HCT116 (cell line): ENCODE results near the gene SPON2. TPM values are rescaled to one million over a fixed set of nuclear protein-coding genes. Genes with fewer than 3 reads are reported as not detected.

ENCODE experiments used
- ATAC-seq: fragments of 200-7000 bp; cut with Tn5 transposase; 2 replicates; pipeline ENCODE4 v1.9.1; 2020; ENCODE audit warnings: mild to moderate bottlenecking, moderate library complexity
- BruUV-seq: library from RNA; stranded (reverse); fragments of 400-500 nt; replicated peaks from 2 replicates; lab custom pipeline; 2021; lab: Mats Ljungman, UMichigan
- CTCF ChIA-PET: fragments of 300-600 bp; sonication (Branson Sonifier 250); formaldehyde crosslinking; loops from one replicate; lab custom pipeline; 2021; ENCODE audit warnings: antibody characterized with exemption; lab: Charles Lee
- POLR2A ChIA-PET: fragments of 300-600, 350-600 bp; sonication (Branson Sonifier 250); formaldehyde crosslinking; loops from one replicate; lab custom pipeline; 2021; ENCODE audit warnings: antibody characterized with exemption; lab: Charles Lee
- RAD21 ChIA-PET, 2 experiments: fragments of 300-600 bp; sonication (Branson Sonifier 250); formaldehyde crosslinking; loops; one replicate each; lab custom pipeline; 2023; ENCODE audit warnings: low total read pairs in 2 of 2; ENCODE audit not compliant: uncharacterized antibody in 2 of 2, unreplicated experiment in 2 of 2, low non-redundant PET in 1 of 2; lab: Charles Lee
- DNase-seq: peaks from one replicate; pipeline ENCODE4 v3.0.0-alpha.2; 2010; ENCODE audit warnings: low read depth, low spot score
- H2AFZ ChIP-seq: fragments of 200-600 bp; shearing (Covaris generic), sonication (generic); 2 replicates; pipeline ENCODE4 v1.6.1; 2017; ENCODE audit warnings: low read depth, mixed run types, mixed read lengths, antibody characterized with exemption, low read length; ENCODE audit not compliant: poor library complexity, severe bottlenecking
- H3K27ac ChIP-seq: 2 replicates; pipeline ENCODE4 v1.5.1; 2012; ENCODE audit warnings: low read depth, low read length
- H3K27me3 ChIP-seq: fragments of 200-600 bp; sonication (generic); 2 replicates; pipeline ENCODE4 v1.6.1; 2016; ENCODE audit warnings: mixed run types, low read length, mixed read lengths; ENCODE audit not compliant: insufficient read depth
- H3K36me3 ChIP-seq, 2 experiments: fragments of 200-500 bp in 1 of 2; fragments of 200-600 bp in 1 of 2; sonication (Bioruptor generic) in 1 of 2; sonication (generic) in 1 of 2; 2 replicates each; pipeline versions ENCODE4 v1.5.1 to v1.6.1; 2014 to 2016; ENCODE audit warnings: low read length in 2 of 2, inconsistent platforms in 1 of 2, mixed read lengths in 1 of 2, mixed run types in 1 of 2; ENCODE audit not compliant: insufficient read depth in 2 of 2, control insufficient read depth in 1 of 2
- H3K4me1 ChIP-seq, 2 experiments: fragments of 200-600 bp in 1 of 2; sonication (generic) in 1 of 2; 2 replicates each; pipeline versions ENCODE4 v1.5.1 to v1.6.1; 2012 to 2017; ENCODE audit warnings: low read length in 2 of 2, inconsistent platforms in 1 of 2, mild to moderate bottlenecking in 1 of 2, mixed read lengths in 1 of 2, mixed run types in 1 of 2, moderate library complexity in 1 of 2; ENCODE audit not compliant: insufficient read depth in 2 of 2, control insufficient read depth in 1 of 2
- H3K4me2 ChIP-seq: fragments of 200-600 bp; sonication (generic); 2 replicates; pipeline ENCODE4 v1.6.1; 2017; ENCODE audit warnings: mixed run types, low read length, mixed read lengths
- H3K4me3 ChIP-seq, 2 experiments: fragments of 200-600 bp in 1 of 2; sonication (generic) in 1 of 2; replicated peaks in 1 of 2; 2 replicates each; pipeline ENCODE4 v1.5.1; 2011 to 2016; ENCODE audit warnings: low read length in 2 of 2, control low read depth in 1 of 2, low read depth in 1 of 2, mild to moderate bottlenecking in 1 of 2, mixed read lengths in 1 of 2, mixed run types in 1 of 2
- H3K79me2 ChIP-seq: fragments of 200-600 bp; sonication (generic); 2 replicates; pipeline ENCODE4 v1.6.1; 2017; ENCODE audit warnings: mild to moderate bottlenecking, mixed run types, low read length, moderate library complexity, mixed read lengths; ENCODE audit not compliant: insufficient read depth
- H3K9ac ChIP-seq: fragments of 200-600 bp; sonication (generic); 2 replicates; pipeline ENCODE4 v1.6.1; 2016; ENCODE audit warnings: low read length, mixed read lengths
- H3K9me2 ChIP-seq: fragments of 200-600 bp; sonication (generic), shearing (Covaris generic); 2 replicates; pipeline ENCODE4 v1.6.1; 2017; ENCODE audit warnings: mixed run types, mild to moderate bottlenecking, moderate library complexity; ENCODE audit not compliant: insufficient read depth
- H3K9me3 ChIP-seq, 2 experiments: fragments of 200-500 bp in 1 of 2; fragments of 200-600 bp in 1 of 2; sonication (Bioruptor generic) in 1 of 2; sonication (generic) in 1 of 2; 2 replicates each; pipeline ENCODE4 v1.6.1; 2014 to 2017; ENCODE audit warnings: low read length in 2 of 2, mixed read lengths in 2 of 2, inconsistent platforms in 1 of 2, low read depth in 1 of 2, mild to moderate bottlenecking in 1 of 2, mixed run types in 1 of 2, moderate library complexity in 1 of 2; ENCODE audit not compliant: control insufficient read depth in 1 of 2, insufficient read depth in 1 of 2
- H4K20me1 ChIP-seq: fragments of 200-600 bp; sonication (generic), shearing (Covaris generic); 2 replicates; pipeline ENCODE4 v1.6.1; 2017; ENCODE audit warnings: mixed run types, mild to moderate bottlenecking, moderate library complexity; ENCODE audit not compliant: insufficient read depth
- CBX3 ChIP-seq: IDR thresholded peaks from 2 replicates; pipeline ENCODE4 v1.6.1; 2012; ENCODE audit warnings: low read depth
- EGR1 ChIP-seq: IDR thresholded peaks from 2 replicates; pipeline ENCODE4 v1.6.1; 2012; ENCODE audit warnings: low read depth
- EZH2phosphoT487 ChIP-seq: fragments of 200-600 bp; IDR thresholded peaks from 2 replicates; pipeline ENCODE4 v1.6.1; 2018; ENCODE audit warnings: antibody characterized with exemption, borderline replicate concordance
- JUND ChIP-seq: IDR thresholded peaks from 2 replicates; pipeline ENCODE4 v1.6.1; 2012
- POLR2AphosphoS5 ChIP-seq: IDR thresholded peaks from 2 replicates; pipeline ENCODE4 v1.6.1; 2011; ENCODE audit warnings: mild to moderate bottlenecking, low read depth, low read length, moderate library complexity
- RAD21 ChIP-seq: IDR thresholded peaks from 2 replicates; pipeline ENCODE4 v1.6.1; 2012; ENCODE audit warnings: low read depth, mild to moderate bottlenecking
- SP1 ChIP-seq: IDR thresholded peaks from 2 replicates; pipeline ENCODE4 v1.6.1; 2012; ENCODE audit warnings: low read depth
- TCF7L2 ChIP-seq: IDR thresholded peaks from 2 replicates; pipeline ENCODE4 v1.7.0; 2011; ENCODE audit warnings: borderline replicate concordance, inconsistent platforms; ENCODE audit not compliant: insufficient read depth, insufficient read length; ENCODE audit errors: extremely low read depth
- YY1 ChIP-seq: IDR thresholded peaks from 2 replicates; pipeline ENCODE4 v1.6.1; 2011; ENCODE audit warnings: low read length, low read depth, moderate library complexity, mild to moderate bottlenecking; ENCODE audit not compliant: insufficient replicate concordance; ENCODE audit errors: extremely low read depth
- ZBTB33 ChIP-seq: IDR thresholded peaks from 2 replicates; pipeline ENCODE4 v1.6.1; 2011; ENCODE audit warnings: mild to moderate bottlenecking, low read length, moderate library complexity; ENCODE audit not compliant: insufficient replicate concordance; ENCODE audit errors: extremely low read depth
- ZNF274 ChIP-seq: fragments of 200-500 bp; sonication (Bioruptor generic); IDR thresholded peaks from 2 replicates; pipeline ENCODE4 v1.6.1; 2014; ENCODE audit warnings: mild to moderate bottlenecking, low read depth, low read length, inconsistent platforms
- intact Hi-C: fragments of 100-400 bp; cut with micrococcal nuclease; formaldehyde crosslinking; loops from 2 replicates; pipeline ENCODE4 v1.10.0; 2022
- total RNA-seq: library from RNA; stranded (reverse); gene quantifications from one replicate; pipeline ENCODE4 v1.2.1, GENCODE V29; 2021; ENCODE audit not compliant: unreplicated experiment
- TF ChIP-seq, protein P1 (sequence below): IDR thresholded peaks from 2 replicates; pipeline ENCODE4 v1.6.1; 2012

The SPON2 gene
- total RNA-seq, 1 experiment from 2014 or later, result 1.5 TPM

- H3K27ac ChIP-seq, result no peak overlapping the region
- no peaks in the 10 kb centered on the region for H3K4me1 ChIP-seq
- H2AFZ ChIP-seq, result no peak overlapping the region
- POLR2A ChIA-PET, result no interaction called here
- H3K36me3 ChIP-seq, result no peaks in the 10 kb centered on the region
- no peaks in the 10 kb centered on the region for H3K79me2 ChIP-seq
- CTCF ChIA-PET, result no interaction called here
- DNase-seq (no peak), ATAC-seq (no peak)
- H3K9ac ChIP-seq, result no peak overlapping the region
- H3K9me3 ChIP-seq, result no peaks in the 10 kb centered on the region
- H3K4me3 ChIP-seq, result no peak overlapping the region
- H3K4me2 ChIP-seq, result no peak overlapping the region
- intact Hi-C loops, result no loop called here
- no peaks in the 10 kb centered on the region for H3K9me2 ChIP-seq
- no peaks in the 10 kb centered on the region for H3K27me3 ChIP-seq
- BruUV-seq, result no TSS peak
- RAD21 ChIA-PET, result no interaction called here
- no peaks in the 10 kb centered on the region for H4K20me1 ChIP-seq
- TF ChIP-seq JUND (no peak), TCF7L2 (no peak), YY1 (no peak), ZNF274 (no peak), RAD21 (no peak), CBX3 (no peak), SP1 (no peak)
Observed at GRCh38 chr4:1205586-1206298, 33.4 kb upstream of the SPON2 start.

DNA sequence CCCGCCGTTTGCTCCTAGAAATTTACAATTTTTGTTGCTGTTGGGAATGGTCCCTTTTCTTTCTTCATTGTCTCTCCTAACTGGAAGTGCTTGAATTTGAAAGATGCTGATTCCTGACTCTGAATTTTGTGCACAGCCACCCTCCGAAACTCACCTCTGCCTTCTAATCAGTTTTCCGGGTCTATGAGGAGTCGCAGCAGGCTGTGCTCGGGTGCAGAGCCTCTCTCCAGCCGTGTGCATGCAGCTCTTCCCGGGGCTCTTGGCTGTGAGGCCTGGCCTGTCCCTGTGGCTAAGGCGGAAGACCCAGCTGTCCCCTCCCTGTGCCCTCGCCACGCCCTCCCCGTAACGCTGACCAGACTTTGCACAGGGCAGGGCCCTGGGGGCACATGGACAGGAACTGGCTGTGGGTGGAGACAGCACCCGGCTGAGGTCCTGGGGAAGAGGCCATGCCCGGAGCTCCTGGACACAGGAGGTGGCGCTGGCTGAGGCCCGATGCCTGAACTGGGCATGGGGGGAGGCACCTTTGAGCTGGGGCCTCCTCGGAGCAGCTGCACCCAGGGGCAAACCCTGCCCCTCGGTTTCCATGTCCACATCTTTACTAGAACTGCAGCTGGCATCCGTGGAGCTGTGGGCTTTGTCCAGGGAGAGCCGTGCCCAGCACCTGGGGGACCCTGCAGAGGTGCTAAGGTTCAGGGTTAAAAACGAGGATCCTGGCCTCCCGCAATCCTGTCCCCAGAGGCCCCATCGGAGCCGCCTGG, 32.6 kb upstream of the SPON2 start:
- Histone ChIP-seq H3K4me2 (no peak overlapping the region), H4K20me1 (no peaks in the 10 kb centered on the region), H3K9ac (no peak overlapping the region), H3K4me3 (no peak overlapping the region), H3K36me3 (no peaks in the 10 kb centered on the region), H3K9me3 (no peaks in the 10 kb centered on the region), H3K4me1 (no peaks in the 10 kb centered on the region), H3K27ac (no peak overlapping the region), H3K79me2 (no peaks in the 10 kb centered on the region), H3K9me2 (no peaks in the 10 kb centered on the region), H3K27me3 (no peaks in the 10 kb centered on the region), H2AFZ (no peak overlapping the region)
- TF ChIP-seq POLR2AphosphoS5 (no peak), ZBTB33 (no peak), EGR1 (no peak), EZH2phosphoT487 (no peak)
- TF ChIP-seq, protein P1, sequence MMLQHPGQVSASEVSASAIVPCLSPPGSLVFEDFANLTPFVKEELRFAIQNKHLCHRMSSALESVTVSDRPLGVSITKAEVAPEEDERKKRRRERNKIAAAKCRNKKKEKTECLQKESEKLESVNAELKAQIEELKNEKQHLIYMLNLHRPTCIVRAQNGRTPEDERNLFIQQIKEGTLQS, result no peak
- no peak for ATAC-seq
- ChIA-PET POLR2A (no interaction called here), CTCF (no interaction called here), RAD21 (no interaction called here)
- DNase-seq, result no peak
- no TSS peak for BruUV-seq
- intact Hi-C loops, result no loop called here
